NCI-H2227 (cell line): ENCODE measurements around the gene MAP3K15.
"Not testable (repeated sequence)": the region's sequence is repeated elsewhere in the genome, so short reads cannot be mapped to it uniquely, and the experiment has no call there.

Experiments
- DNase-seq: peaks from one replicate; lab custom pipeline; 2025; ENCODE audit not compliant: unreplicated experiment; lab: John Stamatoyannopoulos, UW

The MAP3K15 gene

DNA sequence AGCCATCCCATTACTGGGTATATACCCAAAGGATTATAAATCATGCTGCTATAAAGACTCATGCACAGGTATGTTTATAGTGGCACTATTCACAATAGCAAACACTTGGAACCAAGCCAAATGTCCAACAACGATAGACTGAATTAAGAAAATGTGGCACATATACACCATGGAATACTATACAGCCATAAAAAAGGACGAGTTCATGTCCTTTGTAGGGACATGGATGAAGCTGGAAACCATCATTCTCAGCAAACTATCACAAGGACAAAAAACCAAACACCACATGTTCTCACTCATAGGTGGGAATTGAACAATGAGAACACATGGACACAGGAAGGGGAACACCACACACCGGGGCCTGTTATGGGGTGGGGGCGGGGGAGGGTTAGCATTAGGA, 92.6 kb downstream of the MAP3K15 start:
- DNase-seq, result not testable (repeated sequence)

DNA sequence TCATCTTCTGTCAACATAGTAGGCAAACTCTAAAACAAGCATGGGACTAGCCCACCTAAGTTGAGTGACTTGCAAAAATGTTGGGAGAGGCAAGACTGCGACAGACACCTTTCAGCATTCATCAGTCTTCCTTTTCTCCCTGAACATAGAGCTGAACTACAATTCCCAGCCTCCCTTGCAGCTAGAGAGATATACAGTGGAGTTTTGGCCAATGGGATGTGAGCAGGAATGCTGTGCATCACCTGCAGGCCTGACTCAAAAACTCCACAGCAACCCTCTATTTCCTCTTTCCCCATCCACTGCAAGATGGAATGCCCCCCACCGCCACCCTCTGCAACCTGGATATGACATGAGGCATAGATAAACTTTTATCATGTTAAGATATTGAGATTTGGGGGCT, 105.0 kb downstream of the MAP3K15 start:
- DNase-seq, result no peak

DNA sequence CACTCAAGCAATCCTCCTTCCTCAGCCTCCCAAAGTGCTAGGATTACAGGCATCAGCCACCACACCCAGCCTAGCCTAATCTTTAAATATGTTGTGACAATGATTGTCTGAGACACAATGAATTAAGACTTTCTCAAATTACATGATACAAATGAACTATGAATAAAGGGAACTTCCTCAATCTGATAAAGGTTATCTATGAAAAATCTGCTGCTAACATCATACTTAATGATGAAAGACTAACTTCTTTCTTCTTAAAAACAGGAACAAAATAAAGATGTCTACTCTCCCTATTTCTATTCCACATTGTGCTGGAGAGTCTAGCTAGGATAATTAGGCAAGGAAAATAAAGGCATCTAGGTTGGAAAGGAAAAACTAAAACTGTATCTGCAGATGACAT, 111.6 kb downstream of the MAP3K15 start:
- DNase-seq, result no peak

DNA sequence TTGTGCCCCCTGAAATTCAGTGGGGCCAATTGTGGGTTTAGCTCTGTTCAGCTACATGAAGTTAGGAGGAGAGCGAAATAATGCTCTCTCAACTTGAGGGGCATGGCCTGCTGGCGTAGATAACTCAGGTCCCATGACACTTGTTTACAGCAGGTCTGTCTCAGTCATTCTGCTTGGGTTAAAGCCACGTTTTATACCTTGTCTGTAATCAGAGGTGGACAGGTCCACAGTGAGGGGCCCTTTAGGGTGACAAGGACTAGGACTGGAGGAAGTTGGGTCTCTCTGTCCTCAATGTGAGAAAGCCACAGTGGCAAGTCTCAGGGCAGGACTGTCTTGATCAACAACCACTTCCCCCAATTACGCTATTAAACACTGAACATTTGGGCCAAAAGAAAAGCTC, 122.6 kb downstream of the MAP3K15 start:
- no peak for DNase-seq

DNA sequence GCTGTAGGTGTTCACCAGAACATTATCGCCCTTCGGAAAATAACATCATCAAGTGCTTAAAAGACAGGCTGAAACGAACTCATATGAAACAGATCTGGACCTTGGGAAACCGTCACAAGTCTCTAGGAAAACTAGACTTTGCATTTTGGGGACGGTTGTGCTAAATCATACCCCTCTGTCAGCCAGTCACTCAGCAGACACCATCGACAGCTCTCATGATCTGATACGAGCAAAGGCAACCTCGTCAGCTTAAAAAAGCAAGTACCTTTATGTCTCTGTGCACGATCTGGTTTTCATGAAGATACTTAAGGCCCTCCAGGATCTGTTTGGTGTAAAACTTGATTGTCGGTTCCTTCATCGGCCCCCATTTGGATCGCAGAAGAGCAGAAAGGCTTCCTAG, 123.2 kb downstream of the MAP3K15 start:
- no peak for DNase-seq

DNA sequence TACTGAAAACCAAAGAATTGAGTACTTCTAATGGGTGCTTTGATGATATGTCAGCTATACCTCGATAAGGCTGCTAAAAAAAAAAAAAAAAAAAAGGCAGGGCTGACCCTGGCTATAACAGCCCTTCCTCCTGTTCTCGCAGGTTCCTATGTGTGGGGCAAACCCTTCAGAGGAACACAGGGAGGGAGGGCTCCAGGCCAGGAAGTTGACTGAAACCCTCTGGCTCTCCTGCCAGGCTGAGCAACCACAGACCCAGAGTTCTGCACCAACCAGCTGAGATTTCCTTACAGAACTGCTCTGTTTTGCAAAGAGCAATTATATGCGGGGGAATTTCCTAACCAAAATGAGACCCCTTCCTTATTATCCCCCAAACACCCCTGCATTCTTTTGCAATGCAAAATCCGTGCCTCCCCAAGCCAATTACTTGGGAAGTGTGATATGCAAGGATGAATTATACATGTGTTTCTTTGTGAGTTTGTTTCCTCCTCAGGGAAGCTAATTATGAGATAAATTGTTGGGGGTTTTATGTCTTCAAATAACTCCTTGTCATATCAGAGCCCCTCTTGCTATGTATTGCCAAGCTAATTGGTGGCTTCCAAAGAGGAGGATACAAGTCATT, 126.0 kb downstream of the MAP3K15 start:
- no peak for DNase-seq

DNA sequence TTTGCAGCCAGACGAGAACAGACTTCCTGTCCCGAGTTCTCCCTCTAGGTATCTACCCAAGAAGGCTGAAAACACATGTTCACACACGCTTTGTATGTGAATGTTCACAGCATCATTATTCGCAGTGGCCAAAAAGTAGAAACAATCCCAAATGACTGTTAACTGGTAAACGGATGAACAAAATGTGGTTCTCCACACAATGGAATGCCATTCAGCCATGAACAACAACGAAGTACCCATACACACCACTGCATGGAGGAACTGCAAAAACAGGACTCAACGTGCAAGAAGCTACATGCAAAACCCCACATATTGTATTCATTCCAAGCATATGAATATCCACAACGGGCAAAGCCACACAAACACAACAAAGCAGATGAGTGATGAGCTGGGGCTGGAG, 126.6 kb downstream of the MAP3K15 start:
- DNase-seq, result no peak

DNA sequence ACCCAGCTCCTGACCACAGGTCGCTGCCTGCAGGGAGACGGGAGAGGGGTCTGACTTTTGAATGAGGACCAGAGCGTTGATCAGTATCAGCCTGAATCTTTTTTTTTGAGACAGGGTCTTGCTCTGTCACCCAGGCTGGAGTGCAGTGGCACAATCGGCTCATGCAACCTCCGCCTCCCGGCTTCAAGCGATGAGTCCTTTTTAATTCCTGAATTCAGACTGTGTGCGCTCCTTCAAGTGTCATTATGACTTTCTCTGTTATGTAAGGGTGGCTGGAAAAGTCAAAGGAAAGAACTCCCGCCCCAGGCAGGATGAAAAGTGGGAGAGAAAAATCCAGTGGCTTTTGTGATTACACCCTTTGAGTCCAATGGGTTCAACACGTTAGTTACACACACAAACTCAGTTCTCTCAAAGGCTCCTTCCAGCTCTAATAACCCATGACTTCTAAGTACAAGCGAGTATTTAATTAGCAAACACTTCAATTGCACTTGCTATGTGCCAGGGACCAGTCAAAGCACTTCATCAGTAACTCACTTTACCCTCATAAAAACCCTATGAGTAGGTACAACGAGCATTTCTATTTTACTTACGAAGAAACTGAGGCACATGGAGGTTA, 127.1 kb downstream of the MAP3K15 start:
- DNase-seq, result no peak

DNA sequence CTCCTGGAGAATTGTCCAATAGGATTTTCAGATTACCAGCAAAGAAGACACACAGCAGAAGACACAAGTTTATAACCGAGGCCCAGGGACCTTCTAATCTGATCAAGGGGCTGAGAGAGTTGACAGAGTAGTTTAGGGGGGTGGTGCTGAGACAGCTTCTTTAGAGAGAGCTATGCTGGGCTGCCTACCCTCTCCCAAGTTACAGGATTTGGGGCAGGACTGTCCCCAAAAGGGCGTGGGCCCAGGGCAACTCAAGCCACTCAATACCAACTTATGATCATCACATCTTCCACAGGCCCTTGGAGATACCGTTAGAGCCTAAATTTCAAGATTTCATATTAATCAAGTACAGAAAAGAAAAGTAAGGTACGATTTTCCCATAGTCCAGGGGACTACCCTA, 128.6 kb downstream of the MAP3K15 start:
- DNase-seq, result no peak

DNA sequence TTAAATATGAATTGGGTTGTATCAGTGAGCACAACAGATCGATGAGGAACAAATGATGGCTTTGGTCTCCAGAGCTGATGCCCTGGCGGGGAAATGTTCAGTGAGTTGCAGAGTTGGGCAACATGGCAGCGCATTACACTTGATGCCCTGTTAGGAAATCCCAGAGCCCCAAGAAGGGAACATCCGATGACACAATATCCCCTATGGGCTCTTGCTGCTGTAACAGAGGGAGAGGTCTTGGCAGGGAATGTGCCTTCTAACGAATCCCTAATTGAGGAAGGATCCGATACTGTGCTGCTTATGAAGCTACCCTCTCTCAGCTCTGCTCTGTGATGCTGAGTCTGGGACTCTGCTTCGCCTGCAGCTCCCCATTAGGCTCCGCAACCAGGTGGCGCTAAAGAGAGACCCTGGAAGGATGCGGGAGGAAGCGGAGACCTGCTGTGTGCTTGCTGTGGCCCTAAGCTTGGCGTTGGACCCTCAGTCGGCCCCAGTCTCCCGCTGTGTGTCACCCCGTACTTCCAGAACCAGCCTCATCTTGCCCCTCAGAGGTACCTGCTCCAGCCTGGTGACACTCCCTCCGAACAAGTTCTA, 132.7 kb downstream of the MAP3K15 start:
- DNase-seq, result peak; percentile 69

DNA sequence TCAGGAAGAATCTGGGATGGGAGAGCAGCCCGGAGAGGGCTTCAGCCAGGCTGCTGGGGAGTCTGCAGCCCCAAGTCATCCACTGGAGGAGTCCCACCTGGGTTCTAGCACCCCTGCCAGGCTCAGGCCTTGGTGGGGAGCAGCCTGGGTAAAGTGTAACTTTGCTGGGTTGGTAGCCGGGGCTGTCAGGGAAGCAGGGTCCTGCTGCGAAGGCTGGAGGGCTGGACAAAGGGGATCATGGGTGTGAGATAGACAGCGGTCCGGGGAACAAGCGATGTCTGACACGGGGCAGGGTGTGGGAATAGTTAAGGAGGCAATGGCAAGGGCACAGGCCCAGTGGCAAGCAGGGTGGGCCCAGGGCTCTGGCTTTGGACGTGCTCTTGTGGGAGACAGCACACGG, 134.0 kb downstream of the MAP3K15 start:
- DNase-seq, result no peak

DNA sequence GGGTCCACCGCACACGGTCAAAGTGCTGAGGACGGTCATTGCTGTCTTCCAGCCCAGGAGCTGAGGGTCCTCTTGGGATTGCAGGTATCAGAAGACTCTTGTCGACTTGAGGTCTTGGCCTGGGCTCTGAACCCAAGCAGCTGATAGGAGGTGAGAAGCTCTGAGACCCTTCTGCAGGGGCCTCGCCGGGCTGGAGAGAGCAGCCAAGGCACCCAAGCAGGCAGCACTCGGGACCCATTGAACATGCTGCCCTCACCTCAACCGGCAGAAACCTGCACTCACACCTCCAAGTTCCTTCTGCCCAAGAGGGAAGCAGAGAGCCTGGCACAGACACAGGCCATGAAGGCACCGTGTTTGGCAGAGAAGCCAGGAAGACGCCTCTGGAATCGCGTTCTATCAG, 137.5 kb downstream of the MAP3K15 start:
- no peak for DNase-seq

DNA sequence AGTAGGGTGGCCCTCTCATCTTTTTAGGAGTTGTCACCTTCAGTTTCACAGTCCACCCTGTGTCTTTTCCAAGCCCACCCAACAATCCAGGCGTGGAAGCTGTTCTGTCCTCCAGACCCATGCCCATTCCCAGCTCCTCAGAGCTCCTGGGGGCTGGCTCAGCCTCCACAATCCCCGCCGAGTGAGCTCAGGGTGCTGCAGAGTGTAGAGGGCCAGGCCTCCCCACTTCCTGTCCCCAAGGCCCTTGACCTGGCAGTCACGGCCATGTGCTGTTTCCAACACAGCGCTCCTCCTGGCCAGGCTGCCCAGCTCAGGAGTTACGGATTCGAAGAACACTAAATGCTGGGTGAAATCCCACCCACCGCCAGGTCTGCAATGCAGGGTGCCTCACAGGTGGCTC, 139.8 kb downstream of the MAP3K15 start:
- no peak for DNase-seq

DNA sequence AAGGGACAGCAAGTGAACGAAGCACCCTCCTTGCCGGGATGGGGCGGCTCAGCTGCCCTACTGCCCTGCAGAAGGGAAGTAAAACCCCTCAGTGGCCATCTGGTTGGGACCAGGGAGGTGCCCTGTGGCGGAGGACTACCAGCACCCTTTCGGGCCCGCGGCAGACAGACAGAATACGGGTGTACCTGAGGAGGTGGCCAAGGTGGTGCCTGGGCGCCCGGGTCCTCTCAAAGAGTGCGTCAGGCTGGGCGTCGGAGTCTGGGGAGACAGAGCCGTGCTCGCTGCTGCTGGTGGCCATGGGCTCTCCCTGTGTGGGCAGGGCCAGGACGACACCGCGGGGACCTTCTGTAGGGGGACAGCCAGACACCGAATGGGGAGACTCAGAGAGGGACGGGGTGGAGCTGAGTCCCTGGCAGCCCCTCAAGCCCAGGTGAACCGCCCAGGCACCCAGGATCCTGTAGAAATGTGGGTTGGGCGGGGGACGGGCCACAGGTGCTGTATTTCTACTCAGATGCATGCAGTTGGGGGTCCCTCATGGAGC, 141.9 kb downstream of the MAP3K15 start:
- peak; percentile 12 for DNase-seq

DNA sequence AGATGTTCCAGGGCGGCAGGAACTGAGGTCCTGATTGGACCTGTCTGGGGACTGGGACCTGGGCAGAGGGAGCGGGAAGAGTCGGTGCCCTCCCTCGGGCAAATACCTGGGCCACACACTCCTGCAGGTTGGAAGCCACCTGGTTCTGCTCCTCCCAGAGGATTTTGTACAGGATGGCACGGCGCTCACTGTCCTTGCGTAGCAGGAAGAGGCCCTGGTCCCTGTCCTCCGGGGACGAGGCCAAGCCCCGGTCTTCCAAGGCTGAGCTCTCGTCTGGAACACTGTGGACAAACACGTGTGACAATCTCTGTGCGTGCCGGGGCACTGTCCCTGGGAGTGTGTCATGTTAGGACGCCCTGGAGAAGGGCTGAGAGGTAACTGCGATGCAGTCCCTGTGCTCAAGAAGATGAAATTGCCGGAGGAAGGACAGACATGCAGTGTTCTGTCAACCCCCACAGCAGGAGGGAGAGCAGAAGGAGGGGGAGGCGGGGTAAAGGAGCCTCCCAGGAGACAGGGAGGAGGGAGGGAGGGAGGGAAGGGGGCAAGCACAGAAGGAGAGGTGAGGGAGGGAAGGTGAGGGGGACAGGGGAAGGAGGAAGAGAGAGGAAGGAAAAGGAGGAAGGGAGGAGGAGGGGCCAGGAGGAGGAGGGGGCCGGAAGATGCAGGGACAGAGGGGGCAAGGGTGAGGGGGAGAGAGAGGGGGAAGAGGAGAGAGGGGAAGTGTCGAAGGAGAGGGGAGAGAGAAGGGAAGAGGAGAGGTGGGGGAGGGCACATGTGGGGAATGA, 142.6 kb downstream of the MAP3K15 start:
- DNase-seq, result peak; percentile 30

DNA sequence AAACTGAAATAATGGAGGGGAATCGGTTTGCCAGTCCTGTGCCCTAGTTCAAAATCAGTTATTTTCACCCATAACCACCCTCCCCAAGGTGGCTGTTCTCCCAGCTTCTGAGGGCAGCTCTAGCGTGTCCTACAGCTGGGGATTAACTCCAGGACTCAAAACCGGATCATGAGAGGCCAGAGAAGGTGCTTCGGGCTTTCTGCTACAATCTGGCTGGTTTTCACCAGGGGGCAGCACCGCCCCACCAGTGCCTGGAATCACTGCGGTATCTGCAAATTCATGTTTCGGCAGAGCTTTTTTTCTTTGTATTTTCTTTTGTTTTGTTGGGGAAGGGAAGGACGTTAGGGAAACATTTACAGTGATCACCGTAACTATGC, 143.2 kb downstream of the MAP3K15 start:
- peak; percentile 82 for DNase-seq

DNA sequence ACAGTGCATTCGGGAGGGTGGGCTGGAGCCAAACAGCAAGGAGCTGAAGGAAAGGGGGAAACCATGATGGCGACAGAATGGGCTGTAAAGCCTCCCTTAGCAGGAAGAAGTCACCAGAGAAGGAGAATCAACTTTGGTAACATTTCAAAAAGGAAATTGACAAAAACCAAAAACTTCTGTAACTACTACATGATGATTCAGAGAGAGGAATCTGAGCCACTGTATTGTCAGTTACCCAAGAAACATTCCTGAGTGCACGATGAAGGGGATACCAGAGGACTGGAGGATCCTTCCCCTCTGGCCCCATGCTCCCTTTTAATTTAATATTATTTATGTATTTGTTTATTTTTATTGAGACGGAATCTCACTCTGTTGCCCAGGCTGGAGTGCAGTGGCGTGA, 145.2 kb downstream of the MAP3K15 start:
- DNase-seq, result no peak

DNA sequence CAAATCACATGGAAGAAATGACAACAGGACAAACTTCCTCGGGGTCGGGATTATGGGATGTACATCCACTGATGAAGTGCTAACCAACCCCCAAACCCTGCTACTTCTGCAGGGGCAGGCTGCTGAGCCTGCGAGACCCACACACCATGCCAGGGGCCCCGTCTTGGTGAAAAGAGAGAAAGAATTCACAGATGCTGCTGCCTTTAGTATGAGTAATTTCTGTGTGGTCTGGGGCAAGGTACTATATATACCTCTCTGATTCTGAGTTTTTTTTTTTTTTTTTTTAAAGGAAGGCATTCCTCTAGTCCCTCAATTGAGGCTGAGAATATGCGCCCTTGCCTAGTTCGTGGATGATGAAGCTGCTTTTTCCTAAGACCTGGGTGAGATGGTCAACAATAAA, 146.7 kb downstream of the MAP3K15 start:
- no peak for DNase-seq

DNA sequence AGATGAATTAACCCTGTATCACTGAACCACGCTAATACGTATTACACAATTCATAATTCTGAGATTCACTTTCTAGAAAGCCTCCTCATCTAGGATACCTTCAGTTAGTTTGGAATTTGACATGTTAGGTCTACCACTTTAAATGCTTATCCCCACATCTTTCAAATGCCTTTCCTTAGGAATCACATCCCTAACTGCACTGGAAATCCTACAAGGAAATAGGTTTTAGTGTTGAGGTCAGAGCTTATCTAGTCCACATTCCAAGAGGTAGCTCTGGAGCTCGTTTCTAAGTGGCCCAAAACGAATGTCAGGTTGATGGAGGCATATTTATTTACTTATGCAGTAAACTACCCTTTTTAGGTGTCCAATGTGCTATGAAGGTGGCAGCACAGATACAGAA, 153.6 kb downstream of the MAP3K15 start:
- DNase-seq, result no peak

DNA sequence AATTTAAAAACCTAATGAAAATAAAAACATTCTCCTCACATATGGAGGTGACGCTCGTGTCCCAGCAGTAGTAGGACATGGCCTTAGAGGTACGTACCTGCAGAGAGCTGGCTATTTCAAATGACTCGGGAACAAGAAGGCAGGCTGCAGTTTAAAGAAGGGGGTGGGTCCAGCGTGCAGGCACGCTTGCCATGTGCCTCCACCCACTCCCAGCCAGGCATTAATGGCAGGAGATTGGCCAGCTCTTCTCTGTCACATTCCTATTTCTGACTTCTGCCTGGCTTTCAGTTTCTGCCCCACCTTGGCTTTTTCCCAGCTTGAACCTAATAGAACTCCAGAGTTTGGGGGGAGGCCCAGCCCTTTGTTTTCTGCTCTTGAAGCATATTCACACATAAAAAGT, 154.4 kb downstream of the MAP3K15 start:
- DNase-seq, result no peak

DNA sequence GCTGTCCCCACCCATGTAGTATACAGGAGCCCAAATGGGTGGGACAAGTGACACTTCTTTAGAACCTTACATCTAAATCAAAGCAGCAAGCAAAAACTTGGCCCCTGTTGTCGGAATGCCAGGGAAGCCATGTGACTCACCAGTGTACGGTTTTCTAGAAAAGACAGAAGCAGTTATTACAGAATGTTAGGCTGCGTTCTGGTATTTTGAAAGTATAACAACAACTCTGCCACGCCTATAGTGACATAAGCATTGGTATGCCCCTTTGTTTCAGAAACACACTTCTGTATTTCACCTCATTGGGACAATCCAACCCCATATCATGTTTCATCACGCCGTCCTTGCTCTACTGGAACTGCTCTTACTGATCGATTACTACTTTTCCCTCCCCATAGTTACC, 156.8 kb downstream of the MAP3K15 start:
- no peak for DNase-seq

DNA sequence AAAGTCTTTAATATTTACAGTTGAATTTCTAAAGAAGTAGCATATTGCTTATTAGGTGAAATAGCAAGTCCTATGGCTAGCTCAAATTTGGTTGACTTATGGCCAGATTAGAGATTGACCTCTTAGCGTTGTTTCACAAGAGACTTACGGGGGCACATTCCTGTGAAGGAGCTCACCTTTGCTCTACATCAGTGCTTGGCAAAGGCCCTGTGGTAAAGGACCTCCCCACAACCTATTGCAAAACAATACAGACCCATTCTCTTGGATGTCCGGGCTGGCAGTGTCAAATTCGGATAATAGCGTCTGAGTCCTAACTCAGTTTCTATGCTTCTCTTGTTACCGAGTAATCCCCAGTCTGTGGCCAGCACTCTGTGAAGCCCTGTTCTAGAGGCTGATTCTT, 160.7 kb downstream of the MAP3K15 start:
- DNase-seq, result no peak
